ENCODE results near the gene MARCHF6. TPM values are rescaled to one million over a fixed set of nuclear protein-coding genes. Genes with fewer than 3 reads are reported as not detected.

The MARCHF6 gene
- total and polyA plus RNA-seq, 2 donors (not counting 1 experiment from before 2014, with no cell fraction given) = 69.0 to 201 TPM

DNA sequence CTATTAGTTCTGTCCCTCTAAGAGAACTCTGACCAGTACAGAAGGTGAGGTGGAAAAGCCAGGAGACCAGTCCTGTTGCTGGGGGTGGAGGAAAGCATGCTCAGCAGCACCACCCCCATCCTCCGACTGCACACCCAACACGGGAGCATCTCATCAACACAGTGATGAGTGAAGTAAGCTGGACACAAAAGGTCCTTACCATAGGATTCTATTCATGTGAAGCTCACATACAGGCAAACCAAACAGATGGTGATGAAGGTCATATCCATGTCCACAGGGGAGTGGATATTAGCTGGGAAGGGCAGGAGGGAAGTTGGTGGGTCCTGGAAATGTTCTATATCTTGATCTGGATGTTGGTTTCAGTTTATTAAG, 14.8 kb upstream of the MARCHF6 start:
- H3K4me3 Mint-ChIP-seq = no peak overlapping the region
- POLR2A ChIA-PET = no interaction called here
- TF ChIP-seq, protein P1, sequence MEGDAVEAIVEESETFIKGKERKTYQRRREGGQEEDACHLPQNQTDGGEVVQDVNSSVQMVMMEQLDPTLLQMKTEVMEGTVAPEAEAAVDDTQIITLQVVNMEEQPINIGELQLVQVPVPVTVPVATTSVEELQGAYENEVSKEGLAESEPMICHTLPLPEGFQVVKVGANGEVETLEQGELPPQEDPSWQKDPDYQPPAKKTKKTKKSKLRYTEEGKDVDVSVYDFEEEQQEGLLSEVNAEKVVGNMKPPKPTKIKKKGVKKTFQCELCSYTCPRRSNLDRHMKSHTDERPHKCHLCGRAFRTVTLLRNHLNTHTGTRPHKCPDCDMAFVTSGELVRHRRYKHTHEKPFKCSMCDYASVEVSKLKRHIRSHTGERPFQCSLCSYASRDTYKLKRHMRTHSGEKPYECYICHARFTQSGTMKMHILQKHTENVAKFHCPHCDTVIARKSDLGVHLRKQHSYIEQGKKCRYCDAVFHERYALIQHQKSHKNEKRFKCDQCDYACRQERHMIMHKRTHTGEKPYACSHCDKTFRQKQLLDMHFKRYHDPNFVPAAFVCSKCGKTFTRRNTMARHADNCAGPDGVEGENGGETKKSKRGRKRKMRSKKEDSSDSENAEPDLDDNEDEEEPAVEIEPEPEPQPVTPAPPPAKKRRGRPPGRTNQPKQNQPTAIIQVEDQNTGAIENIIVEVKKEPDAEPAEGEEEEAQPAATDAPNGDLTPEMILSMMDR (IDR thresholded peaks at IDR 0.05) = no peak
- no peak for TF ChIP-seq EZH2 (IDR thresholded peaks at IDR 0.05; ENCODE audit: borderline replicate concordance, insufficient read depth, low read depth, low read length, poor library complexity, severe bottlenecking)
- H3K27ac ChIP-seq (ENCODE audit: low read length in 2 of 2) = no peak overlapping the region
- no peak overlapping the region for H3K4me3 ChIP-seq (ENCODE audit: control extremely low read depth in 1 of 5, extremely low read depth in 1 of 5, insufficient read depth in 1 of 5, low read depth in 2 of 5, low read length in 4 of 5)
- no peak for DNase-seq
- WGBS (ENCODE audit: insufficient coverage) = no CpG with 5 or more reads among the region's 2 CpGs
- H3K4me1 Mint-ChIP-seq = peaks cover 4% of the 10 kb centered on the region
- ATAC-seq (ENCODE audit: low read depth) = no peak
- H3K27me3 Mint-ChIP-seq = peaks cover 12% of the 10 kb centered on the region
- CTCF ChIA-PET = no interaction called here
- no peaks in the 10 kb centered on the region for H4K20me1 ChIP-seq (ENCODE audit: control insufficient read depth, insufficient read depth, low read length, poor library complexity, severe bottlenecking)
- no peak overlapping the region for H3K27ac Mint-ChIP-seq
- H3K4me1 ChIP-seq (ENCODE audit: control insufficient read depth in 2 of 2, insufficient read depth in 2 of 2, low read length in 2 of 2) = peaks cover 1 to 4% of the 10 kb centered on the region in 2 donors
- H3K79me2 ChIP-seq (ENCODE audit: control insufficient read depth, insufficient read depth, low read length) = no peaks in the 10 kb centered on the region
- H3K9me3 ChIP-seq (ENCODE audit: control extremely low read depth in 1 of 3, control insufficient read depth in 2 of 3, insufficient read depth in 1 of 3, low read length in 2 of 3) = no peaks in the 10 kb centered on the region
- no peak overlapping the region for H3K9ac ChIP-seq (ENCODE audit: low read length)
- H2AFZ ChIP-seq (ENCODE audit: insufficient read depth, low read depth, low read length, poor library complexity, severe bottlenecking) = no peak overlapping the region
- no peak overlapping the region for H3K4me2 ChIP-seq (replicated peaks; ENCODE audit: low read depth, low read length, poor library complexity, severe bottlenecking)
- H3K36me3 ChIP-seq (replicated peaks in 1 of 2; ENCODE audit: control extremely low read depth in 1 of 2, control insufficient read depth in 1 of 2, extremely low read depth in 1 of 2, insufficient read depth in 2 of 2, low read length in 1 of 2) = no peaks in the 10 kb centered on the region
- H3K9me3 Mint-ChIP-seq (ENCODE audit: insufficient read depth) = no peaks in the 10 kb centered on the region
- intact Hi-C loops (cut with micrococcal nuclease) = no loop called here
- peaks cover 0 to 11% (median 5%) of the 10 kb centered on the region in 4 experiments for H3K27me3 ChIP-seq (replicated peaks in 1 of 4; ENCODE audit: control extremely low read depth in 1 of 4, control insufficient read depth in 3 of 4, insufficient read depth in 4 of 4, low read length in 3 of 4)

DNA sequence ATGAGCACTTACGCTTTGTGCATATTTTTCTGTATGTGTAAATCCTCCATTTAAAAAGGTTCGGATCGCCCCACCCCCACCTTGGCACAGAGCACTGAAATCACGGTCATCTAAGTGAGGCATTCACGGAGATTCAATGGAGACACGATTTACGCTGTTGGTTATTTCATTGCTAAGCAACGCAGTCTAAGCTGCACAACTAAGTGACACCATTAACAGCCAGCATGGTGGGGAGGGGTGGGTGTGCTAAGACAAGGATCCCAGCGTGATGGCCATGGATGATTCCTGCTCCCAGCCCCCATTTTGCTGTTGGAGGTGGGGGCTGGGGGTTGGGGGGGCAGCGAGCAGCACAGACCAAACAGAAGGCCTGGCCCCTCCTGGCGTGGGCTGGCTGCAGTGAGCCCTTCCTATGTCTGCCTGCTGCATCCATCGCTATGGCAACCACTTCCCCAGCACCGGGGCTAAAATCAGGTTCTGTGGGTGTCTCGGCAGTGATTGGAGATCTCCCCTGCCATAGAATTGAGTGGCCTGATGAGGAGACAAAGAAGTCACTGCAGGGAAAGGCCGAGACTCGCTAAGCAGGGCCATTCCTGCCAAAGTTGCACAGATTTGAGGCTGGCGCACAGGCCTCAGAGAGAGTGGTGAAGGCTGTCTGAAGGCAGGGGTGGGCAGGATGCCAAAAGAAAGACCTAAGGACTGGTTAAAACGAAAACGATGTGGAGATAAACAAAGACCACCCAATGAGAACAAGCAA, 14.3 kb upstream of the MARCHF6 start:
- no peak overlapping the region for H3K27ac Mint-ChIP-seq
- no peak for DNase-seq
- no peak overlapping the region for H3K4me3 ChIP-seq (ENCODE audit: control extremely low read depth in 1 of 5, extremely low read depth in 1 of 5, insufficient read depth in 1 of 5, low read depth in 2 of 5, low read length in 4 of 5)
- H3K9ac ChIP-seq (ENCODE audit: low read length) = no peak overlapping the region
- H3K9me3 ChIP-seq (ENCODE audit: control extremely low read depth in 1 of 3, control insufficient read depth in 2 of 3, insufficient read depth in 1 of 3, low read length in 2 of 3) = no peaks in the 10 kb centered on the region
- no peak overlapping the region for H3K27ac ChIP-seq (ENCODE audit: low read length in 2 of 2)
- no peaks in the 10 kb centered on the region for H3K79me2 ChIP-seq (ENCODE audit: control insufficient read depth, insufficient read depth, low read length)
- TF ChIP-seq EZH2 (IDR thresholded peaks at IDR 0.05; ENCODE audit: borderline replicate concordance, insufficient read depth, low read depth, low read length, poor library complexity, severe bottlenecking) = no peak
- TF ChIP-seq, protein P1 (IDR thresholded peaks at IDR 0.05) = no peak
- no peak for ATAC-seq (ENCODE audit: low read depth)
- H3K27me3 ChIP-seq (replicated peaks in 1 of 4; ENCODE audit: control extremely low read depth in 1 of 4, control insufficient read depth in 3 of 4, insufficient read depth in 4 of 4, low read length in 3 of 4) = peaks cover 0 to 5% (median 2%) of the 10 kb centered on the region in 4 experiments
- no peak overlapping the region for H3K4me3 Mint-ChIP-seq
- peaks cover 4% of the 10 kb centered on the region for H3K4me1 Mint-ChIP-seq
- H3K9me3 Mint-ChIP-seq (ENCODE audit: insufficient read depth) = no peaks in the 10 kb centered on the region
- ChIA-PET CTCF (no interaction called here), POLR2A (no interaction called here)
- WGBS (ENCODE audit: insufficient coverage) = 93% methylated on average over 14 of the region's 19 CpGs
- H4K20me1 ChIP-seq (ENCODE audit: control insufficient read depth, insufficient read depth, low read length, poor library complexity, severe bottlenecking) = no peaks in the 10 kb centered on the region
- H3K36me3 ChIP-seq (replicated peaks in 1 of 2; ENCODE audit: control extremely low read depth in 1 of 2, control insufficient read depth in 1 of 2, extremely low read depth in 1 of 2, insufficient read depth in 2 of 2, low read length in 1 of 2) = no peaks in the 10 kb centered on the region
- H2AFZ ChIP-seq (ENCODE audit: insufficient read depth, low read depth, low read length, poor library complexity, severe bottlenecking) = no peak overlapping the region
- intact Hi-C loops (cut with micrococcal nuclease) = no loop called here
- H3K4me1 ChIP-seq (ENCODE audit: control insufficient read depth in 2 of 2, insufficient read depth in 2 of 2, low read length in 2 of 2) = no peaks in the 10 kb centered on the region
- H3K4me2 ChIP-seq (replicated peaks; ENCODE audit: low read depth, low read length, poor library complexity, severe bottlenecking) = no peak overlapping the region
- peaks cover 12% of the 10 kb centered on the region for H3K27me3 Mint-ChIP-seq
